Adrenal gland (tissue), 12 donors: ENCODE results near the gene COL17A1. TPM values are rescaled to one million over a fixed set of nuclear protein-coding genes. Genes with fewer than 3 reads are reported as not detected.

Source experiments
- DNase-seq, 7 donors: peaks; one replicate each; pipeline ENCODE4 v3.0.0-alpha.2; 2019 to 2020
- H3K27ac ChIP-seq, 5 donors: fragments of 200-600 bp; sonication (generic) in 4 of 5; 1 replicate in 3 of 5; 2 replicates in 2 of 5; pipeline versions ENCODE4 v1.5.1 to v1.8.0; 2016 to 2020; ENCODE audit warnings: mild to moderate bottlenecking in 1 of 5
- H3K27me3 ChIP-seq: fragments of 200-600 bp; 2 replicates; pipeline ENCODE4 v1.8.0; 2021
- H3K36me3 ChIP-seq, 2 donors: fragments of 200-600 bp; replicated peaks in 1 of 2; 1 replicate in 1 of 2; 2 replicates in 1 of 2; pipeline versions ENCODE4 v1.5.1 to v1.8.0; 2018 to 2022
- H3K4me1 ChIP-seq, 2 donors: fragments of 200-600 bp; replicated peaks in 1 of 2; 1 replicate in 1 of 2; 2 replicates in 1 of 2; pipeline versions ENCODE4 v1.5.1 to v1.8.0; 2018 to 2021
- H3K4me3 ChIP-seq, 4 donors: fragments of 200-600 bp; sonication (generic) in 3 of 4; one replicate each; pipeline ENCODE4 v1.5.1; 2016 to 2018
- H3K9me3 ChIP-seq, 3 donors: fragments of 200-600 bp; sonication (generic) in 1 of 3; replicated peaks in 1 of 3; 1 replicate in 2 of 3; 2 replicates in 1 of 3; pipeline versions ENCODE4 v1.5.1 to v1.8.0; 2016 to 2021
- CTCF ChIP-seq, 6 experiments: fragments of 450-650 bp in 4 of 6; fragments of 200-600 bp in 2 of 6; sonication (generic) in 1 of 6; IDR thresholded peaks; 1 replicate in 5 of 6; 2 replicates in 1 of 6; pipeline versions ENCODE4 v1.5.1 to v1.8.0; 2016 to 2021; ENCODE audit warnings: antibody characterized with exemption in 6 of 6, mild to moderate bottlenecking in 2 of 6, moderate library complexity in 1 of 6
- POLR2A ChIP-seq, 2 donors: fragments of 450-650 bp; IDR thresholded peaks; one replicate each; pipeline ENCODE4 v1.6.1; 2017; ENCODE audit warnings: antibody characterized with exemption in 2 of 2, mild to moderate bottlenecking in 2 of 2, moderate library complexity in 1 of 2
- WGBS, 4 donors: extraction: QIAGEN DNeasy Blood & Tissue Kit in 2 of 4; methylation state at CpG; one replicate each; pipeline versions ENCODE4 v1.1.5 to v1.1.7; 2013 to 2017; 5-methylcytosine and 5-hydroxymethylcytosine counted together
- intact Hi-C, 2 donors: fragments of 100-400 bp; cut with DNase I; formaldehyde crosslinking; loops; one replicate each; pipeline versions ENCODE4 v1.14.1 to v1.15.0; 2022 to 2023
- polyA plus RNA-seq, 3 donors: library from polyadenylated mRNA; stranded (reverse); fragments of 200-250 nt in 2 of 3; fragments of 350-450 nt in 1 of 3; fragmentation: Illumina TruSeq in 1 of 3; extraction: RNeasy Lipid Tissue Mini Kit (QIAGEN cat#74804) in 1 of 3; gene quantifications; one replicate each; pipeline ENCODE4 v1.2.3, GENCODE V29; 2013 to 2014
- total RNA-seq, 9 donors: library from RNA; depleted of rRNA in 4 of 9; stranded (reverse); fragments of >200 nt in 4 of 9; fragments of 120-200 nt in 1 of 9; fragmentation: NEBNext Ultra II Directional in 1 of 9; extraction: Animal tissue kit (Norgen Biotek cat#: 25700) in 1 of 9; gene quantifications; one replicate each; pipeline versions ENCODE4 v1.1.0 to v1.2.4, GENCODE V29; 2013 to 2023
- donor health status: healthy with polysubstance abuse.
- donor health status: Bipolar disorder and iron deficiency.
- donor health status: DM: yes; HTN: yes; CAD: no.
- donor health status: DM: no; HTN: no; CAD: no.
- donor health status: DM: no; HTN: no; CAD: no.
- donor health status: DM: yes; HTN: yes; CAD: no.

Gene COL17A1
- total and polyA plus RNA-seq, 12 donors = 0.11 to 2.2 (median 0.36) TPM; not detected in 4

GRCh38 chr10:104076743-104077160, 8.9 kb downstream of the COL17A1 start:
- DNase-seq = peak; percentile 51 to 87 (median 72)
- TF ChIP-seq CTCF (IDR thresholded peaks at IDR 0.05) (no peak), POLR2A (IDR thresholded peaks at IDR 0.05) (no peak)
- H3K27me3 ChIP-seq = no peaks in the 10 kb centered on the region
- H3K9me3 ChIP-seq = no peaks in the 10 kb centered on the region
- intact Hi-C loops = no loop called here
- 15 to 28% (median 22%) methylated on average over 3 of the region's 3 CpGs for WGBS, 4 donors
- H3K4me1 ChIP-seq = peaks cover 4 to 6% of the 10 kb centered on the region in 2 donors
- no peak overlapping the region for H3K27ac ChIP-seq
- no peak overlapping the region for H3K4me3 ChIP-seq
- H3K36me3 ChIP-seq = no peaks in the 10 kb centered on the region

- Histone ChIP-seq H3K4me1 (peaks cover 4 to 6% of the 10 kb centered on the region in 2 donors), H3K9me3 (no peaks in the 10 kb centered on the region), H3K4me3 (no peak overlapping the region), H3K36me3 (no peaks in the 10 kb centered on the region), H3K27me3 (no peaks in the 10 kb centered on the region), H3K27ac (no peak overlapping the region)
- 87 to 89% (median 88%) methylated on average over 5 to 6 of the region's 6 CpGs for WGBS, 4 donors
- no peak for DNase-seq
- TF ChIP-seq POLR2A (IDR thresholded peaks at IDR 0.05) = no peak
- TF ChIP-seq CTCF (IDR thresholded peaks at IDR 0.05) = no peak
- intact Hi-C loops = no loop called here
Measured at GRCh38 chr10:104074505-104074904, 11.2 kb downstream of the COL17A1 start.

GRCh38 chr10:104072786-104073185, 12.9 kb downstream of the COL17A1 start:
- Histone ChIP-seq H3K27me3 (no peaks in the 10 kb centered on the region), H3K4me1 (peaks cover 4 to 6% of the 10 kb centered on the region in 2 donors), H3K4me3 (no peak overlapping the region), H3K27ac (no peak overlapping the region), H3K36me3 (no peaks in the 10 kb centered on the region), H3K9me3 (no peaks in the 10 kb centered on the region)
- intact Hi-C loops = no loop called here
- WGBS, 4 donors = 54 to 61% (median 56%) methylated on average over 5 of the region's 5 CpGs
- no peak for DNase-seq
- TF ChIP-seq CTCF (IDR thresholded peaks at IDR 0.05) (no peak), POLR2A (IDR thresholded peaks at IDR 0.05) (no peak)

- WGBS, 4 donors = 71 to 84% (median 74%) methylated on average over 6 of the region's 6 CpGs
- intact Hi-C loops = no loop called here
Measured at GRCh38 chr10:104069613-104070012, 16.1 kb downstream of the COL17A1 start.

More at GRCh38 chr10:104069613-104070012, 16.1 kb downstream of the COL17A1 start:
- TF ChIP-seq CTCF (IDR thresholded peaks at IDR 0.05) (no peak), POLR2A (IDR thresholded peaks at IDR 0.05) (no peak)
- Histone ChIP-seq H3K36me3 (no peaks in the 10 kb centered on the region), H3K4me1 (peaks cover 7% of the 10 kb centered on the region in 2 donors), H3K9me3 (no peaks in the 10 kb centered on the region), H3K27me3 (no peaks in the 10 kb centered on the region), H3K4me3 (no peak overlapping the region), H3K27ac (no peak overlapping the region)
- DNase-seq = no peak
